Activated CD8-positive, alpha-beta memory T cell treated with anti-CD3 and anti-CD28 coated beads for 4 hours (primary cell): ENCODE results near the gene AGPAT3.

ENCODE experiments used
- DNase-seq, 2 donors: peaks; one replicate each; pipeline ENCODE4 v3.0.0-alpha.2; 2020; ENCODE audit warnings: low read depth in 2 of 2

Gene AGPAT3

GRCh38 chr21:43906585-43907370, 41.8 kb downstream of the AGPAT3 start:
- DNase-seq: no peak

GRCh38 chr21:43907751-43908150, 42.7 kb downstream of the AGPAT3 start:
- no peak for DNase-seq

GRCh38 chr21:43908167-43908566, 43.1 kb downstream of the AGPAT3 start:
- DNase-seq: no peak

GRCh38 chr21:43909741-43910400, 44.8 kb downstream of the AGPAT3 start:
- no peak for DNase-seq

GRCh38 chr21:43910460-43910859, 45.4 kb downstream of the AGPAT3 start:
- no peak for DNase-seq

- DNase-seq: no peak
Measured at GRCh38 chr21:43911015-43911934, 46.3 kb downstream of the AGPAT3 start.

GRCh38 chr21:43911935-43912487, 47.0 kb downstream of the AGPAT3 start:
- no peak for DNase-seq

- no peak for DNase-seq
Measured at GRCh38 chr21:43912500-43912899, 47.5 kb downstream of the AGPAT3 start.

GRCh38 chr21:43912910-43913309, 47.9 kb downstream of the AGPAT3 start:
- DNase-seq: no peak

- DNase-seq: no peak
Measured at GRCh38 chr21:43913928-43914327, 48.9 kb downstream of the AGPAT3 start.

GRCh38 chr21:43916076-43916475, 51.1 kb downstream of the AGPAT3 start:
- DNase-seq: no peak

- peak in 1 of 2 donors; percentile 47 for DNase-seq
Measured at GRCh38 chr21:43916691-43917514, 51.9 kb downstream of the AGPAT3 start.

- peak in 1 of 2 donors; percentile 5 for DNase-seq
Measured at GRCh38 chr21:43917515-43918384, 52.7 kb downstream of the AGPAT3 start.

GRCh38 chr21:43918385-43918947, 53.4 kb downstream of the AGPAT3 start:
- DNase-seq: no peak

GRCh38 chr21:43919283-43919682, 54.3 kb downstream of the AGPAT3 start:
- no peak for DNase-seq

GRCh38 chr21:43919871-43920801, 55.1 kb downstream of the AGPAT3 start:
- DNase-seq: no peak

GRCh38 chr21:43921571-43921978, 56.6 kb downstream of the AGPAT3 start:
- DNase-seq: peak in 1 of 2 donors; percentile 25
